PC-9 (cell line): Measurements from ENCODE around the gene PODXL2. TPM values are rescaled to one million over a fixed set of nuclear protein-coding genes. Genes with fewer than 3 reads are reported as not detected.

Source experiments
- BruUV-seq: library from RNA; stranded (reverse); fragments of 400-500 nt; replicated peaks from 2 replicates; lab custom pipeline; 2021; lab: Mats Ljungman, UMichigan
- CTCF ChIA-PET: fragments of 300-600 bp; sonication (Branson Sonifier 250); formaldehyde crosslinking; loops from one replicate; lab custom pipeline; 2022; ENCODE audit warnings: antibody characterized with exemption; lab: Charles Lee
- POLR2A ChIA-PET: fragments of 300-600 bp; sonication (Branson Sonifier 250); formaldehyde crosslinking; loops from one replicate; lab custom pipeline; 2022; ENCODE audit warnings: antibody characterized with exemption; ENCODE audit not compliant: unreplicated experiment; lab: Charles Lee
- DNase-seq, 2 experiments: peaks; one replicate each; pipeline versions ENCODE4 v3.0.0 to v3.0.0-alpha.2; 2015 to 2022; ENCODE audit warnings: mixed read lengths in 1 of 2
- H2AFZ ChIP-seq: fragments of 200-600 bp; sonication (generic); 2 replicates; pipeline ENCODE4 v1.8.1; 2017; ENCODE audit warnings: antibody characterized with exemption
- H3F3A ChIP-seq: fragments of 200-600 bp; sonication (generic); 2 replicates; pipeline ENCODE4 v1.8.1; 2017; ENCODE audit warnings: antibody characterized with exemption, mild to moderate bottlenecking, low read depth; ENCODE audit not compliant: insufficient read depth
- H3K27ac ChIP-seq: fragments of 200-600 bp; sonication (generic); 2 replicates; pipeline ENCODE4 v1.6.1; 2016; ENCODE audit warnings: mixed run types
- H3K27me3 ChIP-seq: fragments of 200-600 bp; sonication (generic); 2 replicates; pipeline ENCODE4 v1.6.1; 2016; ENCODE audit warnings: low read depth, mixed run types; ENCODE audit not compliant: insufficient read depth
- H3K36me3 ChIP-seq: fragments of 200-600 bp; sonication (generic); 2 replicates; pipeline ENCODE4 v1.6.1; 2016; ENCODE audit warnings: low read depth, mixed run types
- H3K4me1 ChIP-seq: fragments of 200-600 bp; sonication (generic); replicated peaks from 2 replicates; pipeline ENCODE4 v1.6.1; 2016; ENCODE audit warnings: mixed run types; ENCODE audit not compliant: insufficient read depth
- H3K4me2 ChIP-seq: fragments of 200-600 bp; sonication (generic); 2 replicates; pipeline ENCODE4 v1.6.1; 2017; ENCODE audit warnings: mixed run types
- H3K4me3 ChIP-seq: fragments of 200-600 bp; sonication (generic); 2 replicates; pipeline ENCODE4 v1.6.1; 2016; ENCODE audit warnings: mixed run types
- H3K79me2 ChIP-seq: fragments of 200-600 bp; sonication (generic); 2 replicates; pipeline ENCODE4 v1.6.1; 2017; ENCODE audit warnings: low read depth, mixed run types
- H3K9me2 ChIP-seq: fragments of 200-600 bp; sonication (generic); 2 replicates; pipeline ENCODE4 v1.8.1; 2017; ENCODE audit warnings: mild to moderate bottlenecking; ENCODE audit not compliant: insufficient read depth
- H3K9me3 ChIP-seq: fragments of 200-600 bp; sonication (generic); 2 replicates; pipeline ENCODE4 v1.8.1; 2016; ENCODE audit warnings: low read depth; ENCODE audit not compliant: insufficient read depth
- H4K20me1 ChIP-seq: fragments of 200-600 bp; sonication (generic); 2 replicates; pipeline ENCODE4 v1.8.1; 2017; ENCODE audit not compliant: insufficient read depth
- CTCF ChIP-seq: fragments of 200-600 bp; sonication (generic); conservative IDR thresholded peaks from 2 replicates; pipeline ENCODE4 v1.6.1; 2017; ENCODE audit warnings: mixed run types, antibody characterized with exemption, mild to moderate bottlenecking, moderate library complexity
- EZH2 ChIP-seq: fragments of 200-600 bp; sonication (generic); IDR thresholded peaks from 2 replicates; pipeline ENCODE4 v1.8.0; 2017; ENCODE audit warnings: antibody characterized with exemption, low read depth
- intact Hi-C: fragments of 100-400 bp; cut with micrococcal nuclease; formaldehyde crosslinking; loops from one replicate; pipeline ENCODE4 v1.10.0; 2022; ENCODE audit not compliant: unreplicated experiment
- total RNA-seq: library from RNA; stranded (reverse); gene quantifications from 2 replicates; pipeline ENCODE4 v1.2.3, GENCODE V29; 2021

PODXL2 gene
- total RNA-seq, 1 experiment from 2014 or later = 11.9 TPM

DNA sequence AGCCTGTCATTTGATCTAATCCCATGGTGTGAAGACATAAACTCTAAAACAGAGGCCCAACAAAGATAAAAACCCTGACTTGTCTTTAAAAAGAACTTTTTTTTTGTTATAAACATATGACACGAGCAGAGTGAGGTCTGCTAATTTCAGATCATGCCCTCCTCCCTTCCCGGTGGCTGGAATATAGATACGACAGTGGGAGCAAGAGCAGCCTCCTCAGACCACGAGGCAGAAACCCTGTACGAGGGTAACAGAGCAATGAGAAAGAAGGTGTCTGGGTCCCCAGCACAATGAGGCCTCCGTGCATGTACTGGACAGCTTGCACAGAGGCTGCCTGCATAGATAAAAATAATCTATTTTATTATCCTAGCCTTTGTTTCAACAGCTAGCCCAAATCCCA, 44.3 kb upstream of the PODXL2 start:
- Histone ChIP-seq H3K9me2 (no peaks in the 10 kb centered on the region), H3F3A (no peaks in the 10 kb centered on the region), H4K20me1 (peaks cover 15% of the 10 kb centered on the region), H3K4me1 (peaks cover 12% of the 10 kb centered on the region), H3K79me2 (peaks cover 40% of the 10 kb centered on the region), H3K9me3 (no peaks in the 10 kb centered on the region), H3K4me2 (no peak overlapping the region), H2AFZ (no peak overlapping the region), H3K36me3 (no peaks in the 10 kb centered on the region), H3K27me3 (no peaks in the 10 kb centered on the region), H3K4me3 (no peak overlapping the region), H3K27ac (no peak overlapping the region)
- no peak for TF ChIP-seq CTCF
- TF ChIP-seq EZH2 = no peak
- POLR2A ChIA-PET = no interaction called here
- DNase-seq = no peak
- CTCF ChIA-PET = no interaction called here
- BruUV-seq = no TSS peak
- intact Hi-C loops = no loop called here

GRCh38 chr3:127585163-127585812, 43.7 kb upstream of the PODXL2 start:
- H3K4me1 ChIP-seq = peaks cover 12% of the 10 kb centered on the region
- no peaks in the 10 kb centered on the region for H3F3A ChIP-seq
- ChIA-PET POLR2A (no interaction called here), CTCF (interaction anchor here (0.6 kb wide), 1 partner anchor 1660 kb away, joined by 4 read pairs; no protein-coding TSS in a partner anchor)
- no peak overlapping the region for H3K4me2 ChIP-seq
- H3K27me3 ChIP-seq = no peaks in the 10 kb centered on the region
- H2AFZ ChIP-seq = no peak overlapping the region
- no peak overlapping the region for H3K27ac ChIP-seq
- no TSS peak for BruUV-seq
- TF ChIP-seq CTCF (no peak), EZH2 (no peak)
- H4K20me1 ChIP-seq = peaks cover 15% of the 10 kb centered on the region
- no peaks in the 10 kb centered on the region for H3K9me3 ChIP-seq
- no peaks in the 10 kb centered on the region for H3K9me2 ChIP-seq
- no peak overlapping the region for H3K4me3 ChIP-seq
- peaks cover 41% of the 10 kb centered on the region for H3K79me2 ChIP-seq
- DNase-seq = peak in 1 of 2 experiments; percentile 29
- intact Hi-C loops = no loop called here
- no peaks in the 10 kb centered on the region for H3K36me3 ChIP-seq

GRCh38 chr3:127585813-127586413, 43.1 kb upstream of the PODXL2 start:
- intact Hi-C loops = no loop called here
- ChIA-PET POLR2A (no interaction called here), CTCF (interaction anchor here (0.6 kb wide), 1 partner anchor 1660 kb away, joined by 4 read pairs; no protein-coding TSS in a partner anchor)
- BruUV-seq = no TSS peak
- peaks cover 2% of the 10 kb centered on the region; the same call in 1 of the 2 replicates for H3F3A ChIP-seq
- no peaks in the 10 kb centered on the region for H3K9me2 ChIP-seq
- peaks cover 12% of the 10 kb centered on the region for H3K4me1 ChIP-seq
- H3K27ac ChIP-seq = no peak overlapping the region
- peaks cover 15% of the 10 kb centered on the region for H4K20me1 ChIP-seq
- no peak for TF ChIP-seq EZH2
- TF ChIP-seq CTCF = no peak
- DNase-seq = no peak
- no peak overlapping the region for H3K4me3 ChIP-seq
- no peak overlapping the region for H2AFZ ChIP-seq
- H3K36me3 ChIP-seq = no peaks in the 10 kb centered on the region
- no peaks in the 10 kb centered on the region for H3K9me3 ChIP-seq
- H3K4me2 ChIP-seq = no peak overlapping the region
- H3K79me2 ChIP-seq = peaks cover 41% of the 10 kb centered on the region
- no peaks in the 10 kb centered on the region for H3K27me3 ChIP-seq
